IMR-90 (cell line): ENCODE results near the gene TRPM4. TPM values are rescaled to one million over a fixed set of nuclear protein-coding genes. Genes with fewer than 3 reads are reported as not detected.

Experiments
- ATAC-seq: fragments of 200-7000 bp; cut with Tn5 transposase; 2 replicates; pipeline ENCODE4 v1.9.1; 2020; ENCODE audit warnings: low read depth, mild to moderate bottlenecking, moderate library complexity
- BruUV-seq: library from RNA; stranded (reverse); fragments of 400-500 nt; replicated peaks from 2 replicates; lab custom pipeline; 2021; lab: Mats Ljungman, UMichigan
- CTCF ChIA-PET: fragments of 300-600 bp; formaldehyde crosslinking; extraction: SDS; loops from one replicate; lab custom pipeline; 2021; ENCODE audit warnings: antibody characterized with exemption; lab: Yijun Ruan, JAX
- POLR2A ChIA-PET: fragments of 300-600 bp; sonication (Branson Sonifier 250); formaldehyde crosslinking; loops from one replicate; lab custom pipeline; 2022; ENCODE audit warnings: antibody characterized with exemption; ENCODE audit not compliant: unreplicated experiment; lab: Charles Lee
- DNase-seq: peaks from one replicate; pipeline ENCODE4 v3.0.0; 2013
- H2AFZ ChIP-seq: replicated peaks from 2 replicates; pipeline ENCODE3; 2013; ENCODE audit warnings: low read length, mild to moderate bottlenecking; ENCODE audit not compliant: poor library complexity
- H2AK5ac ChIP-seq: 2 replicates; pipeline ENCODE4 v1.6.1; 2013; ENCODE audit warnings: low read depth, low read length, inconsistent platforms
- H2AK9ac ChIP-seq: replicated peaks from 2 replicates; pipeline ENCODE3; 2013; ENCODE audit warnings: mild to moderate bottlenecking, low read depth, low read length, moderate library complexity; ENCODE audit not compliant: poor library complexity
- H2BK120ac ChIP-seq: 2 replicates; pipeline ENCODE4 v1.6.1; 2013; ENCODE audit warnings: low read depth, low read length, inconsistent platforms
- H2BK15ac ChIP-seq: 3 replicates; pipeline ENCODE4 v1.6.1; 2013; ENCODE audit warnings: low read depth, low read length, inconsistent platforms
- H2BK20ac ChIP-seq: 2 replicates; pipeline ENCODE4 v1.6.1; 2013; ENCODE audit warnings: low read depth, mild to moderate bottlenecking, inconsistent platforms, low read length, moderate library complexity
- H2BK5ac ChIP-seq: 2 replicates; pipeline ENCODE4 v1.6.1; 2013; ENCODE audit warnings: mild to moderate bottlenecking, low read depth, low read length, inconsistent platforms; ENCODE audit not compliant: poor library complexity, severe bottlenecking
- H3K14ac ChIP-seq: replicated peaks from 2 replicates; pipeline ENCODE4 v1.6.1; 2013; ENCODE audit warnings: low read depth, low read length, inconsistent platforms
- H3K18ac ChIP-seq: 2 replicates; pipeline ENCODE4 v1.6.1; 2013; ENCODE audit warnings: low read depth, low read length, control low read depth
- H3K23ac ChIP-seq: 2 replicates; pipeline ENCODE4 v1.6.1; 2013; ENCODE audit warnings: low read depth, low read length, inconsistent platforms
- H3K27ac ChIP-seq: 2 replicates; pipeline ENCODE4 v1.5.1; 2013; ENCODE audit warnings: mild to moderate bottlenecking, control low read depth, low read length; ENCODE audit not compliant: insufficient read depth
- H3K27me3 ChIP-seq: 2 replicates; pipeline ENCODE4 v1.6.1; 2013; ENCODE audit warnings: low read length; ENCODE audit not compliant: control insufficient read depth, insufficient read depth
- H3K36me3 ChIP-seq: 2 replicates; pipeline ENCODE4 v1.6.1; 2013; ENCODE audit warnings: low read length, mixed read lengths; ENCODE audit not compliant: control insufficient read depth, insufficient read depth
- H3K4ac ChIP-seq: 2 replicates; pipeline ENCODE4 v1.6.1; 2013; ENCODE audit warnings: low read depth, low read length, inconsistent platforms
- H3K4me1 ChIP-seq: 2 replicates; pipeline ENCODE4 v1.6.1; 2013; ENCODE audit warnings: low read length, mixed read lengths; ENCODE audit not compliant: control insufficient read depth, insufficient read depth
- H3K4me2 ChIP-seq: 2 replicates; pipeline ENCODE4 v1.6.1; 2013; ENCODE audit warnings: low read depth, mild to moderate bottlenecking, control low read depth, low read length, moderate library complexity
- H3K4me3 ChIP-seq: 2 replicates; pipeline ENCODE4 v1.5.1; 2013; ENCODE audit warnings: low read depth, mild to moderate bottlenecking, control low read depth, low read length, moderate library complexity; ENCODE audit not compliant: insufficient read depth
- H3K56ac ChIP-seq: 2 replicates; pipeline ENCODE4 v1.6.1; 2013; ENCODE audit warnings: low read length, inconsistent platforms; ENCODE audit not compliant: insufficient read depth; ENCODE audit errors: extremely low read depth
- H3K79me1 ChIP-seq, 2 experiments: 2 replicates each; pipeline ENCODE4 v1.6.1; 2013; ENCODE audit warnings: low read length in 2 of 2, inconsistent platforms in 1 of 2, low read depth in 1 of 2
- H3K9ac ChIP-seq: 2 replicates; pipeline ENCODE4 v1.6.1; 2013; ENCODE audit warnings: low read depth, low read length, control low read depth
- H3K9me1 ChIP-seq: 2 replicates; pipeline ENCODE4 v1.6.1; 2013; ENCODE audit warnings: low read length, inconsistent platforms; ENCODE audit not compliant: insufficient read depth
- H3K9me3 ChIP-seq: 2 replicates; pipeline ENCODE4 v1.6.1; 2013; ENCODE audit warnings: low read length; ENCODE audit not compliant: control insufficient read depth, insufficient read depth
- H4K20me1 ChIP-seq: 2 replicates; pipeline ENCODE4 v1.6.1; 2013; ENCODE audit warnings: low read length, inconsistent platforms; ENCODE audit not compliant: insufficient read depth
- H4K5ac ChIP-seq: 2 replicates; pipeline ENCODE4 v1.6.1; 2013; ENCODE audit warnings: mild to moderate bottlenecking, low read depth, low read length, control low read depth
- H4K8ac ChIP-seq, 2 experiments: 2 replicates each; pipeline ENCODE4 v1.6.1; 2013; ENCODE audit warnings: low read depth in 2 of 2, low read length in 2 of 2, control low read depth in 1 of 2, inconsistent platforms in 1 of 2
- H4K91ac ChIP-seq: 2 replicates; pipeline ENCODE4 v1.6.1; 2013; ENCODE audit warnings: low read depth, low read length, inconsistent platforms; ENCODE audit not compliant: insufficient read depth
- BHLHE40 ChIP-seq: fragments of 150-350 bp; IDR thresholded peaks from 2 replicates; pipeline ENCODE4 v1.6.1; 2016; ENCODE audit warnings: mild to moderate bottlenecking, low read depth, low read length
- CEBPB ChIP-seq: IDR thresholded peaks from 2 replicates; pipeline ENCODE4 v1.6.1; 2012; ENCODE audit warnings: low read depth, low read length, improper control_type of control experiment
- CHD1 ChIP-seq: IDR thresholded peaks from 2 replicates; pipeline ENCODE4 v1.6.1; 2012; ENCODE audit warnings: low read depth, low read length, improper control_type of control experiment
- CTCF ChIP-seq: conservative IDR thresholded peaks from 2 replicates; pipeline ENCODE4 v1.5.1; 2012; ENCODE audit warnings: mild to moderate bottlenecking, low read depth, low read length, improper control_type of control experiment
- FOS ChIP-seq: fragments of 150-350 bp; IDR thresholded peaks from 2 replicates; pipeline ENCODE4 v1.6.1; 2016; ENCODE audit warnings: low read depth, low read length
- MXI1 ChIP-seq: IDR thresholded peaks from 2 replicates; pipeline ENCODE4 v1.6.1; 2012; ENCODE audit warnings: low read depth, mild to moderate bottlenecking, low read length, moderate library complexity, borderline replicate concordance
- NFE2L2 ChIP-seq: fragments of 150-350 bp; IDR thresholded peaks from 2 replicates; pipeline ENCODE4 v1.6.1; 2016; ENCODE audit warnings: low read depth, mild to moderate bottlenecking, low read length
- POLR2A ChIP-seq: IDR thresholded peaks from 2 replicates; pipeline ENCODE4 v1.6.1; 2012; ENCODE audit warnings: mild to moderate bottlenecking, low read depth, low read length
- RAD21 ChIP-seq: IDR thresholded peaks from 2 replicates; pipeline ENCODE4 v1.6.1; 2012; ENCODE audit warnings: low read length, improper control_type of control experiment
- RCOR1 ChIP-seq: IDR thresholded peaks from 2 replicates; pipeline ENCODE4 v1.6.1; 2012; ENCODE audit warnings: mild to moderate bottlenecking, low read length, improper control_type of control experiment; ENCODE audit not compliant: insufficient replicate concordance
- RFX5 ChIP-seq: IDR thresholded peaks from 2 replicates; pipeline ENCODE4 v1.8.0; 2012; ENCODE audit warnings: low read depth, mild to moderate bottlenecking, low read length, moderate library complexity
- SMC3 ChIP-seq: fragments of 150-350 bp; IDR thresholded peaks from 2 replicates; pipeline ENCODE4 v1.6.1; 2016; ENCODE audit warnings: low read depth, mild to moderate bottlenecking, antibody characterized with exemption, low read length, moderate library complexity
- WGBS, 2 experiments: methylation state at CpG; one replicate each; pipeline versions ENCODE4 v1.1.5 to v1.1.7; 2013; ENCODE audit warnings: missing lambda C conversion rate in 2 of 2; ENCODE audit not compliant: insufficient read length in 1 of 2; ENCODE audit errors: extremely low coverage in 2 of 2; 5-methylcytosine and 5-hydroxymethylcytosine counted together
- dilution Hi-C: fragments of 300-500 bp; cut with HindIII; formaldehyde crosslinking; loops from one replicate; pipeline ENCODE4 v1.14.3; 2018; ENCODE audit warnings: low sequenced_read_pairs; ENCODE audit not compliant: unreplicated experiment
- in situ Hi-C: fragments of 300-500 bp; cut with MboI; formaldehyde crosslinking; loops from 3 replicates; pipeline ENCODE4 v1.14.3; 2019; ENCODE audit warnings: low sequenced_read_pairs, inconsistent platforms, mixed read lengths
- intact Hi-C: fragments of 100-400 bp; cut with micrococcal nuclease; formaldehyde crosslinking; loops from 2 replicates; pipeline ENCODE4 v1.10.0; 2022
- polyA plus RNA-seq, 3 experiments: library from polyadenylated mRNA; depleted of rRNA; stranded (reverse); fragments of >200 nt; gene quantifications; 2 replicates each; pipeline ENCODE4 v1.2.3, GENCODE V29; 2012; ENCODE audit warnings: low replicate concordance in 1 of 3
- total RNA-seq: library from RNA; depleted of rRNA; stranded (reverse); fragments of >200 nt; gene quantifications from 2 replicates; pipeline ENCODE4 v1.2.3, GENCODE V29; 2012
- TF ChIP-seq, protein P1 (sequence below): fragments of 150-350 bp; IDR thresholded peaks from 2 replicates; pipeline ENCODE4 v1.6.1; 2017; ENCODE audit warnings: mild to moderate bottlenecking, antibody characterized with exemption, low read length, low read depth

The TRPM4 gene
- total and polyA plus RNA-seq, 2 of the 4 experiments (the other 2 are of a cell fraction): 2.2 to 19.7 TPM

DNA sequence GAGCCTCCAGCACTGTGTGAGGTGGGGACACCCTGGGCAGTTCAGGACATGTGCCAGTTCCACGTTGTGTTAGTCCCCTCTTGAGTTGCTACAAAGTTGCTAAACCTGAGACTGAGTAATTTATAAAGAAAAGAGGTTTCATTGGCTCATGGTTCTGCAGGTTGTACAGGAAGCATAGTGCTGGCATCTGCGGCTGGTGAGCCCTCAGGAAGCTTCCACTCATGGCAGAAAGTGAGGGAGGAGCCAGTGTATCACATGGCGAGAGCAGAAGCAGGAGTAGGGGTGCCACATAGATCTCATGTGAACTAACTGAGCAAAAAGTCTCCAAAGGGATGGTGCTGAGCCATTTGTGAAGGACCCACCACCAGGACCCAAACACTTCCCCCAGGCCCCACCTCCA, 33.2 kb downstream of the TRPM4 start:
- Histone ChIP-seq H3K4me3 (no peak overlapping the region), H3K9ac (no peak overlapping the region), H3K18ac (no peak overlapping the region), H2BK15ac (no peak overlapping the region), H3K14ac (no peak overlapping the region), H3K4me1 (no peaks in the 10 kb centered on the region), H2BK120ac (no peak overlapping the region), H2AK9ac (no peak overlapping the region), H4K91ac (no peak overlapping the region), H3K27me3 (no peaks in the 10 kb centered on the region), H3K36me3 (peaks cover 36% of the 10 kb centered on the region), H3K27ac (no peak overlapping the region), H4K20me1 (no peaks in the 10 kb centered on the region), H3K4me2 (no peak overlapping the region), H3K9me1 (0 out of 2 replicates have a peak, but pooled peaks cover 2% of the 10 kb centered on the region), H2BK20ac (no peak overlapping the region), H3K79me1 (no peaks in the 10 kb centered on the region), H3K4ac (no peak overlapping the region), H2AK5ac (no peak overlapping the region), H3K23ac (no peak overlapping the region), H2BK5ac (no peak overlapping the region), H4K8ac (no peak overlapping the region), H4K5ac (no peak overlapping the region), H3K56ac (no peak overlapping the region), H2AFZ (no peak overlapping the region), H3K9me3 (no peaks in the 10 kb centered on the region)
- 100% methylated on average over 1 of the region's 3 CpGs; no CpG with 5 or more reads in 1 of the 2 experiments for WGBS, 2 experiments
- in situ Hi-C loops: no loop called here
- CTCF ChIA-PET: no interaction called here
- DNase-seq: no peak
- intact Hi-C loops: no loop called here
- ATAC-seq: no peak
- no TSS peak for BruUV-seq
- dilution Hi-C loops: no loop called here
- POLR2A ChIA-PET: no interaction called here
- TF ChIP-seq SMC3 (no peak), NFE2L2 (no peak), CTCF (no peak), FOS (no peak), RCOR1 (no peak), BHLHE40 (no peak), CHD1 (no peak), POLR2A (no peak), RAD21 (no peak), RFX5 (no peak), MXI1 (no peak), CEBPB (no peak)
- TF ChIP-seq, protein P1, sequence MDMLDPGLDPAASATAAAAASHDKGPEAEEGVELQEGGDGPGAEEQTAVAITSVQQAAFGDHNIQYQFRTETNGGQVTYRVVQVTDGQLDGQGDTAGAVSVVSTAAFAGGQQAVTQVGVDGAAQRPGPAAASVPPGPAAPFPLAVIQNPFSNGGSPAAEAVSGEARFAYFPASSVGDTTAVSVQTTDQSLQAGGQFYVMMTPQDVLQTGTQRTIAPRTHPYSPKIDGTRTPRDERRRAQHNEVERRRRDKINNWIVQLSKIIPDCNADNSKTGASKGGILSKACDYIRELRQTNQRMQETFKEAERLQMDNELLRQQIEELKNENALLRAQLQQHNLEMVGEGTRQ: no peak
